DMS153 (cell line): ENCODE data around the gene TRAPPC12.
"Not testable (repeated sequence)": the region's sequence is repeated elsewhere in the genome, so short reads cannot be mapped to it uniquely, and the experiment has no call there.

Experiments used
- DNase-seq: peaks from one replicate; lab custom pipeline; 2025; lab: John Stamatoyannopoulos, UW

Gene TRAPPC12

GRCh38 chr2:3486047-3487027 is 106.8 kb downstream of the TRAPPC12 start:
- no peak for DNase-seq

- no peak for DNase-seq
Measured at GRCh38 chr2:3487028-3487425, 107.5 kb downstream of the TRAPPC12 start.

- no peak for DNase-seq
Measured at GRCh38 chr2:3487432-3487831, 107.9 kb downstream of the TRAPPC12 start.

- no peak for DNase-seq
Measured at GRCh38 chr2:3488061-3488531, 108.6 kb downstream of the TRAPPC12 start.

GRCh38 chr2:3488855-3489763 is 109.6 kb downstream of the TRAPPC12 start:
- no peak for DNase-seq

GRCh38 chr2:3489764-3490115 is 110.2 kb downstream of the TRAPPC12 start:
- no peak for DNase-seq

- DNase-seq, result no peak
Measured at GRCh38 chr2:3490191-3491170, 111.0 kb downstream of the TRAPPC12 start.

- DNase-seq, result no peak
Measured at GRCh38 chr2:3491306-3491705, 111.8 kb downstream of the TRAPPC12 start.

- DNase-seq, result no peak
Measured at GRCh38 chr2:3491716-3492474, 112.4 kb downstream of the TRAPPC12 start.

GRCh38 chr2:3492475-3492787 is 112.9 kb downstream of the TRAPPC12 start:
- not testable (repeated sequence) for DNase-seq

- DNase-seq, result no peak
Measured at GRCh38 chr2:3492951-3493614, 113.6 kb downstream of the TRAPPC12 start.

GRCh38 chr2:3493615-3494007 is 114.1 kb downstream of the TRAPPC12 start:
- no peak for DNase-seq

- DNase-seq, result no peak
Measured at GRCh38 chr2:3494984-3495666, 115.6 kb downstream of the TRAPPC12 start.

GRCh38 chr2:3496708-3497080 is 117.2 kb downstream of the TRAPPC12 start:
- DNase-seq, result not testable (repeated sequence)

GRCh38 chr2:3498783-3499394 is 119.4 kb downstream of the TRAPPC12 start:
- no peak for DNase-seq

- no peak for DNase-seq
Measured at GRCh38 chr2:3500326-3500899, 120.9 kb downstream of the TRAPPC12 start.

- no peak for DNase-seq
Measured at GRCh38 chr2:3503046-3503445, 123.6 kb downstream of the TRAPPC12 start.

GRCh38 chr2:3503483-3503882 is 124.0 kb downstream of the TRAPPC12 start:
- DNase-seq, result no peak

GRCh38 chr2:3504741-3505140 is 125.2 kb downstream of the TRAPPC12 start:
- DNase-seq, result peak; percentile 99
